Hepatocyte (in vitro differentiated cells): Measurements from ENCODE around the gene AMPD3. TPM values are rescaled to one million over a fixed set of nuclear protein-coding genes. Genes with fewer than 3 reads are reported as not detected.

Experiments
- DNase-seq: peaks from one replicate; pipeline ENCODE4 v3.0.0-alpha.2; 2016; ENCODE audit warnings: low spot score
- H2AFZ ChIP-seq: fragments of 200-600 bp; sonication (generic); 2 replicates; pipeline ENCODE4 v1.6.0; 2016; ENCODE audit warnings: antibody characterized with exemption, mild to moderate bottlenecking
- H3K27ac ChIP-seq: fragments of 200-600 bp; sonication (generic); 2 replicates; pipeline ENCODE4 v1.5.1; 2016; ENCODE audit warnings: mild to moderate bottlenecking
- H3K27me3 ChIP-seq: fragments of 200-600 bp; sonication (generic); 2 replicates; pipeline ENCODE4 v1.6.1; 2016
- H3K36me3 ChIP-seq: fragments of 200-600 bp; sonication (generic); replicated peaks from 2 replicates; pipeline ENCODE4 v1.5.1; 2016; ENCODE audit warnings: low read depth; ENCODE audit not compliant: insufficient read depth
- H3K4me1 ChIP-seq: fragments of 200-600 bp; sonication (generic); 2 replicates; pipeline ENCODE4 v1.5.1; 2016; ENCODE audit warnings: mild to moderate bottlenecking, moderate library complexity; ENCODE audit not compliant: insufficient read depth
- H3K4me2 ChIP-seq: fragments of 200-600 bp; sonication (generic); 2 replicates; pipeline ENCODE4 v1.6.0; 2016
- H3K4me3 ChIP-seq: fragments of 200-600 bp; sonication (generic); 2 replicates; pipeline ENCODE4 v1.5.1; 2016; ENCODE audit warnings: mild to moderate bottlenecking
- H3K79me2 ChIP-seq: fragments of 200-600 bp; sonication (generic); 2 replicates; pipeline ENCODE4 v1.6.0; 2017; ENCODE audit warnings: mild to moderate bottlenecking
- H3K9me2 ChIP-seq: fragments of 200-600 bp; sonication (generic); replicated peaks from 2 replicates; pipeline ENCODE4 v1.6.0; 2017; ENCODE audit warnings: mild to moderate bottlenecking; ENCODE audit not compliant: insufficient read depth
- H3K9me3 ChIP-seq: fragments of 200-600 bp; sonication (generic); 2 replicates; pipeline ENCODE4 v1.5.1; 2016; ENCODE audit warnings: low read depth, mild to moderate bottlenecking
- H4K20me1 ChIP-seq: fragments of 200-600 bp; sonication (generic); 2 replicates; pipeline ENCODE4 v1.6.0; 2016; ENCODE audit warnings: mild to moderate bottlenecking; ENCODE audit not compliant: insufficient read depth, poor library complexity, severe bottlenecking
- EZH2 ChIP-seq: fragments of 200-600 bp; sonication (generic); IDR thresholded peaks from 2 replicates; pipeline ENCODE4 v1.6.1; 2016; ENCODE audit warnings: antibody characterized with exemption, mild to moderate bottlenecking, borderline replicate concordance
- EZH2phosphoT487 ChIP-seq: fragments of 200-600 bp; sonication (generic); IDR thresholded peaks from one replicate; pipeline ENCODE4 v1.6.1; 2018; ENCODE audit warnings: antibody characterized with exemption, mild to moderate bottlenecking, low read depth, moderate library complexity; ENCODE audit not compliant: unreplicated experiment, severe bottlenecking
- WGBS: methylation state at CpG from one replicate; pipeline ENCODE4 v1.1.6; 2016; ENCODE audit warnings: low lambda C conversion rate; ENCODE audit errors: missing lambda C conversion rate; 5-methylcytosine and 5-hydroxymethylcytosine counted together
- polyA plus RNA-seq: library from polyadenylated mRNA; unstranded; fragments of >200 nt; fragmentation: Nextera tagmentation; extraction: Ambion mirVana; gene quantifications from 2 replicates; pipeline ENCODE4 v1.2.1, GENCODE V29; 2016
- total RNA-seq: library from RNA; depleted of rRNA; stranded (reverse); fragments of >200 nt; gene quantifications from 2 replicates; pipeline ENCODE4 v1.2.3, GENCODE V29; 2014
- TF ChIP-seq, protein P1 (sequence below): fragments of 200-600 bp; sonication (generic); IDR thresholded peaks from 2 replicates; pipeline ENCODE4 v1.5.1; 2016; ENCODE audit warnings: antibody characterized with exemption, mild to moderate bottlenecking; ENCODE audit not compliant: poor library complexity

Gene AMPD3
- total and polyA plus RNA-seq, 2 experiments from 2014 or later, result 1.8 to 4.1 TPM

DNA sequence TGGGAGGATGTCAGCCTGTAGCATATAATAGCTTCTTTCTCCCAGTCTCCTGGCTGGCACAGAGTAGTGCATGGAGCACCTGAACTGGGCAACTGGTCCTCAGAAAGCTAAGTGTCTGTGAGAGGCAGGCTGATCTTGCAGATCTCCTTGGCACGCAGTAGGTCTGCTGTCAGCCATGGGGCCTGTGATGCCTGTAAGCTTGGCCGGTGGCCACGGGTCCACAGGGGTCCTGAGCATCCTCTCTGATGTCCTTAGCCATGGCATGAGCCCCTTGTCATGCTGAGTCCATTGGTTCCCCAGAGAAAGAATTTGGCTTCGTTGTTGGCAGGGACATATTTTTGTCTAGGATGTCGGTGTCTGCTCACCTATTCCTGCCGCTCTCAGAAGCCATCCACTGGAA is 25.0 kb downstream of the AMPD3 start:
- H3K79me2 ChIP-seq, result no peaks in the 10 kb centered on the region
- H3K4me1 ChIP-seq, result no peaks in the 10 kb centered on the region
- WGBS, result 91% methylated on average over 6 of the region's 6 CpGs

DNA sequence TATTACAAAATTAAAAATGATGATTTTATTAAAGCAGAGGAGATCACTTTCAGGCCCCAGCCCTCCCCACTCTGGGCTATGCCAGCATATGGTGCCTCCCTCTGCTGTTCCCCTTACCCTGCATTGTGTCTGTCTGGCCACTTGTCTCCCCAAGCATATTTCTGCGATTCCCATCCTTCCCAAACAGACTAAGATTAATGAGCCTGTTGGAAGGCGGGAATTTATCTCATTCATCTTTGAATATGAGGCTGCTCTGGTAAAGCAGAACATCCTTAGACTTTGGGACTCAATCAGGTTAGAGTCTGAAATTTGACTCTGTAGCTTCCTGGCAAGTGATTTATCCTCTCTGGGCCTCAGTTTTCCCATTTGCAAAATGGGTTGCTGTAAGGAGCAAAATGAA is 25.7 kb downstream of the AMPD3 start:
- no peak for TF ChIP-seq EZH2
- TF ChIP-seq EZH2phosphoT487, result no peak
- TF ChIP-seq, protein P1, sequence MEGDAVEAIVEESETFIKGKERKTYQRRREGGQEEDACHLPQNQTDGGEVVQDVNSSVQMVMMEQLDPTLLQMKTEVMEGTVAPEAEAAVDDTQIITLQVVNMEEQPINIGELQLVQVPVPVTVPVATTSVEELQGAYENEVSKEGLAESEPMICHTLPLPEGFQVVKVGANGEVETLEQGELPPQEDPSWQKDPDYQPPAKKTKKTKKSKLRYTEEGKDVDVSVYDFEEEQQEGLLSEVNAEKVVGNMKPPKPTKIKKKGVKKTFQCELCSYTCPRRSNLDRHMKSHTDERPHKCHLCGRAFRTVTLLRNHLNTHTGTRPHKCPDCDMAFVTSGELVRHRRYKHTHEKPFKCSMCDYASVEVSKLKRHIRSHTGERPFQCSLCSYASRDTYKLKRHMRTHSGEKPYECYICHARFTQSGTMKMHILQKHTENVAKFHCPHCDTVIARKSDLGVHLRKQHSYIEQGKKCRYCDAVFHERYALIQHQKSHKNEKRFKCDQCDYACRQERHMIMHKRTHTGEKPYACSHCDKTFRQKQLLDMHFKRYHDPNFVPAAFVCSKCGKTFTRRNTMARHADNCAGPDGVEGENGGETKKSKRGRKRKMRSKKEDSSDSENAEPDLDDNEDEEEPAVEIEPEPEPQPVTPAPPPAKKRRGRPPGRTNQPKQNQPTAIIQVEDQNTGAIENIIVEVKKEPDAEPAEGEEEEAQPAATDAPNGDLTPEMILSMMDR, result no peak
- 79% methylated on average over 2 of the region's 2 CpGs for WGBS

More for the DNA sequence above, 25.0 kb downstream of the AMPD3 start:
- Histone ChIP-seq H3K4me3 (no peak overlapping the region), H3K9me3 (no peaks in the 10 kb centered on the region), H3K9me2 (no peaks in the 10 kb centered on the region), H3K27ac (no peak overlapping the region), H3K4me2 (no peak overlapping the region), H4K20me1 (no peaks in the 10 kb centered on the region), H3K36me3 (no peaks in the 10 kb centered on the region), H2AFZ (no peak overlapping the region), H3K27me3 (no peaks in the 10 kb centered on the region)
- TF ChIP-seq EZH2, result no peak
- TF ChIP-seq EZH2phosphoT487, result no peak
- TF ChIP-seq, protein P1, result no peak
- DNase-seq, result no peak

DNA sequence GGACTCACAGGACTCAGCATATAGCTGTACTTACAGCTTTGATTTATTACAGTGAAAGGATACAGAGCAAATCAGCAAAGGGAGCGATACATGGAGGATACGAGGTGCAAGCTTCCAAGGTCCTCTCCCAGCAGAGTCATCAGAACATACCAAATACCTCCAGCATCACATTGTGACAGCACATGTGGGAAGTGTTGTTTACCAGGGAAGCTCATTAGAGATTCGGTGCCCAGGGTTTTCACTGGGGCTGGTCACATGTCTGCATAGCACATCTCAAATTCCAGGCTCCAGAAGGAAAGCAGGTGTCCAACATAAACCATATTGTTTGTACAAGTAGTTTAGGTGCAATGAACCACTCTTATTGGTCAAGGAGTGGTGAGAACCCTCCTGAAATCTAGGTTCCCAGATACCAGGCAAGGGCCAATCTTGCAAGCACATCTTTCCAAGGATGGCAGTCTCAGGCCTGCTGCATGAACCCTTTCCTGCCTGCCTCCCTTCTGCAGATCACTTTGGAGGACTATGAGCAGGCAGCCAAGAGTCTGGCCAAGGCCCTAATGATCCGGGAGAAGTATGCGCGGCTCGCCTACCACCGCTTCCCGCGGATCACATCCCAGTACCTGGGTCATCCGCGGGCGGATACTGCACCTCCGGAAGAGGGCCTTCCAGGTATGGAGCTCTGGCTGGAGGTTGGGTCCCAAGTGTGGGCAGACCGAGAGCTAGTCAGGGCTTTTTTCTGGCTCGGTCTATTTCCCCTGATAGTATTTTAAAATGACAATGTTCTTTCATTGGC is 26.7 kb downstream of the AMPD3 start:
- Histone ChIP-seq H3K9me3 (no peaks in the 10 kb centered on the region), H3K27me3 (no peaks in the 10 kb centered on the region), H3K4me1 (no peaks in the 10 kb centered on the region), H3K79me2 (no peaks in the 10 kb centered on the region), H2AFZ (no peak overlapping the region), H3K36me3 (no peaks in the 10 kb centered on the region), H3K27ac (no peak overlapping the region), H3K4me2 (no peak overlapping the region), H3K9me2 (no peaks in the 10 kb centered on the region), H3K4me3 (no peak overlapping the region), H4K20me1 (no peaks in the 10 kb centered on the region)
- WGBS, result 94% methylated on average over 16 of the region's 16 CpGs
- DNase-seq, result no peak
- TF ChIP-seq EZH2phosphoT487, result no peak
- no peak for TF ChIP-seq EZH2
- TF ChIP-seq, protein P1, result no peak

More for the DNA sequence above, 25.7 kb downstream of the AMPD3 start:
- Histone ChIP-seq H2AFZ (no peak overlapping the region), H3K9me2 (no peaks in the 10 kb centered on the region), H3K79me2 (no peaks in the 10 kb centered on the region), H4K20me1 (no peaks in the 10 kb centered on the region), H3K27ac (no peak overlapping the region), H3K4me3 (no peak overlapping the region), H3K4me2 (no peak overlapping the region), H3K36me3 (no peaks in the 10 kb centered on the region), H3K4me1 (no peaks in the 10 kb centered on the region), H3K27me3 (no peaks in the 10 kb centered on the region), H3K9me3 (no peaks in the 10 kb centered on the region)
- DNase-seq, result no peak
